Skeletal muscle satellite cell (primary cell): Measurements from ENCODE around the gene PCBP2.

Experiments used
- H3K27me3 ChIP-seq: 2 replicates; pipeline ENCODE4 v1.7.0; 2013; ENCODE audit warnings: low read length; ENCODE audit not compliant: control insufficient read depth, insufficient read depth
- H3K36me3 ChIP-seq: 2 replicates; pipeline ENCODE4 v1.7.0; 2013; ENCODE audit warnings: mild to moderate bottlenecking, control low read depth, low read length; ENCODE audit not compliant: insufficient read depth
- H3K4me1 ChIP-seq: 2 replicates; pipeline ENCODE4 v1.7.0; 2013; ENCODE audit warnings: low read length; ENCODE audit not compliant: control insufficient read depth, insufficient read depth
- H3K4me2 ChIP-seq: 2 replicates; pipeline ENCODE4 v1.7.0; 2013; ENCODE audit warnings: mild to moderate bottlenecking, low read length
- H3K4me3 ChIP-seq: 2 replicates; pipeline ENCODE4 v1.7.0; 2013; ENCODE audit warnings: low read length
- H3K9ac ChIP-seq: 2 replicates; pipeline ENCODE4 v1.7.0; 2013; ENCODE audit warnings: mild to moderate bottlenecking, low read depth, low read length, moderate library complexity
- H3K9me3 ChIP-seq: replicated peaks from 2 replicates; pipeline ENCODE4 v1.7.0; 2013; ENCODE audit warnings: mild to moderate bottlenecking, control low read depth, low read length

The PCBP2 gene

DNA sequence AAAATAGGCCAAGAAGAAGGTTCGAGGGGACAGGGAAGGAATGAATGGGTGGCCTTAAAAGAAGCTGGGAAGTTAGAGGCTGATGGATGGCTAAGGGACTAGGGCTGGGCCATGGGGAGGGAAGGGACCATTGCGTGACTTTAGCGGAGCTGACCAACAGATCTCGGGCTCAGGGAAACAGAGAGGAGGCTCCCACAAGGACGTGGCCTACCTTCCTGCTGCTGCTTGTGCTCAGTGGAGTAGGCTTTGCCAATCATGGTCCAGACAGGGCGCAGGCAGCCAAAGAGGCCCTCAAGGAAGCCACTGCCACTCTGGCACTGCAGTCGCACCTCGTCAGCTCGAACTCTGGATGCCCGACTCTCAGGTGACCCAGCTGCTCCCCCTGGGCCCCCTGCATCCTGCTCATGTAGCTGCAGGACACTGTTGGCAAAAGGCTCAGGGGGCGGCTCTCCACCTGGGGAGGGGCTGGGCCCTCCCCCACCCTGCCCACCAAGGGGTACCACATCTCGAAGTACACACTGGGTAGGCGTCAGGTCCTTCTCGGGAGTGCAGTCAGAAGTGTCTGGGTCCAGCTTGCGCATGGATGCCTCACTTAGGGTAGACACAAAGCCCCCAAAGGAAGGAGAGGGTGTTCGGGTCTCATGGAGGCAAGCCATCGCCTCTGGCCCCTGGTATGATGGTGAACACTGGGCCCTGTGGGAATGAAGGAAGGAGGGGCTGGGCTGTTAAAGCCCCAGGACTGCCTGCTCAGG lies 35.0 kb downstream of the PCBP2 start:
- Histone ChIP-seq H3K4me2 (no peak overlapping the region), H3K4me1 (peaks cover under 1% of the 10 kb centered on the region), H3K9me3 (no peaks in the 10 kb centered on the region), H3K9ac (no peak overlapping the region), H3K36me3 (peaks cover 46% of the 10 kb centered on the region), H3K4me3 (no peak overlapping the region), H3K27me3 (no peaks in the 10 kb centered on the region)

DNA sequence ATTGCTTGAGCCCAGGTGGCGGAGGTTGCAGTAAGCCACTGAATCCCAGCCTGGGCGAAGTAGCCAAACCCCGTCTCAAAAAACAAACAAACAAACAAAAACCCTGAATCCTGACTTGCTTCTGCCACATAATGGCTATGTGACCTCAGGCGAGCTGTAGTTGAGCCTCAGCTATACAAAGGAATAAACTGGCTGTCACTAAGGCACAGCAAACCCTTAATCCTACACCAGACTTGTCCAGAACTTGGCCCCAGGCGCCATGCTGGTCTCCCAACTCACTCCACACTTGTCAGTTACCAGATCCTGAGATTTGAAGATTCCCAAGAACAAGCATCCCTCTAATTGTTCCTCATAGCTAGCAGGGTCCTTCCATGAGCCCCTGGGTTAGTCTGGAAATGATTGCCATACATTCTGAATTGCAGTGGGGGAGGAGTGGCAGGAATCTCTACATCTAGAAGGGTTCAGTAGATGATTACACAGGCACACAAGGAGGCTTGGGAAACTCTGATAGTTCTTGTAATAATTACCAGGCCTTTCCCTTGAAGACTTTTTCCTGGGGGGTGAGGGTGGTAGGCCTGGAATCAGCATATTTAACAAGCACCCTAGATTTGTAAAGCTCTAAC lies 37.5 kb downstream of the PCBP2 start:
- Histone ChIP-seq H3K4me1 (peaks cover 14% of the 10 kb centered on the region), H3K9me3 (no peaks in the 10 kb centered on the region), H3K9ac (no peak overlapping the region), H3K36me3 (peaks cover 22% of the 10 kb centered on the region), H3K4me2 (no peak overlapping the region), H3K27me3 (no peaks in the 10 kb centered on the region), H3K4me3 (no peak overlapping the region)

DNA sequence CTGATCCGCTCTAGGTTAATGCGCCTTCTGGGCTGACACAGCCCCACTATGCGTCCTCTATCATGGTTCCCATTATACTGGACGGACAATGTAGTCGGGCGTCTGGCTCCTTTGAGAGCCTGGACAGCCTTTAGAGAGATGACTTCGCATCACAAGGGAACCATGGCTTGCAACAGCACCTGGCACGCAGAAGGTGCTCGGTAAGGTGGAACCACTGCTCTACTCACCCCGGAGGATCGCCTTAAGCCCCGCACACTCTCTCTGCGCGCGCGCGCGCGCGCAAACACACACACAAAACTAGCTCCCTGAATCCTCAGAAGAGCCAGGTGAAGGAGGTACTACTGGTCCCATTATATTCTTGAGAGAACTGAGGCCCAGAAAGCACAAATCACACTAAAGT lies 40.3 kb downstream of the PCBP2 start:
- Histone ChIP-seq H3K9me3 (no peaks in the 10 kb centered on the region), H3K4me3 (peak overlapping the region; percentile 69), H3K9ac (no peak overlapping the region), H3K27me3 (no peaks in the 10 kb centered on the region), H3K4me1 (peaks cover 27% of the 10 kb centered on the region), H3K4me2 (peak overlapping the region; percentile 81), H3K36me3 (peaks cover 5% of the 10 kb centered on the region)

DNA sequence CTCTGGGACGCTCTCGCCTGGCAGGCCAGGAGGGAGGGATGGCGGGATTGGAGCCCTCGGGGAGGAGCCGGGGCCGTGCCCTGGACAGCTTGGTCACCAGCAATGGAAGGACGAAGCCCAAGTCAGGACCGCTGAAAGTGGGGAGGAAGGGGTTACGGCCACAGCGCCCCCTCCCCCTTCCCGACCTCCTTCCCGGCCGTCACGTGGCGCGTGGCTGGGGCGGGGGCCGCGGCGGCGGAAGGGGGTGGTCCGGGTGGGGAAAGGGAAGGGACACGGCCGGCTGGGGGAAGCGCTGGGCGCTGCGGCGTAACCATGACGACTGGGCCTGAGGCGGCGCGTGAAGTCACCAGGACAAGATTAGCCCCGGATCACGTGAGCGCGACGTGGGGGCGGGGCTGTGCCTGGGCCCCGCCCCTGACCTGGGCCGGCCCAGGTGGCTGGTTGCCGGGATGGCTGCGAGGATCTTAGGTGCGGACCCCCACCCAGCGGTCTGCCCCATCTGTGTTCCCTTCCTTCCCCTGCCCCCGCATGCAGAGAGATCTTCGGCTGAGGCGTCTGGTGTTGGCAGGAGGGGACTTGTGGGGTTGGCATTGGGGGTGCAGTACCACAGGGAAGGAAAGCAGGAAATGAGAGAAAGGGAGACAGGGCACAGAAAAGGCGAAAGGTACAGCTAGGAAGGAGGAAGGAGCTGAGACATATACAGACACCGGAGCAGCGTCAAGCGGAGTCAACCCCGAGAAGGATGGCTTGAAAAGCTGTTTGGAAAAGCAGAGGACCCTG lies 41.1 kb downstream of the PCBP2 start:
- Histone ChIP-seq H3K9ac (peak overlapping the region; percentile 53), H3K4me3 (peak overlapping the region; percentile 69), H3K27me3 (no peaks in the 10 kb centered on the region), H3K4me1 (peaks cover 28% of the 10 kb centered on the region), H3K36me3 (no peaks in the 10 kb centered on the region), H3K9me3 (no peaks in the 10 kb centered on the region), H3K4me2 (peak overlapping the region; percentile 81)

DNA sequence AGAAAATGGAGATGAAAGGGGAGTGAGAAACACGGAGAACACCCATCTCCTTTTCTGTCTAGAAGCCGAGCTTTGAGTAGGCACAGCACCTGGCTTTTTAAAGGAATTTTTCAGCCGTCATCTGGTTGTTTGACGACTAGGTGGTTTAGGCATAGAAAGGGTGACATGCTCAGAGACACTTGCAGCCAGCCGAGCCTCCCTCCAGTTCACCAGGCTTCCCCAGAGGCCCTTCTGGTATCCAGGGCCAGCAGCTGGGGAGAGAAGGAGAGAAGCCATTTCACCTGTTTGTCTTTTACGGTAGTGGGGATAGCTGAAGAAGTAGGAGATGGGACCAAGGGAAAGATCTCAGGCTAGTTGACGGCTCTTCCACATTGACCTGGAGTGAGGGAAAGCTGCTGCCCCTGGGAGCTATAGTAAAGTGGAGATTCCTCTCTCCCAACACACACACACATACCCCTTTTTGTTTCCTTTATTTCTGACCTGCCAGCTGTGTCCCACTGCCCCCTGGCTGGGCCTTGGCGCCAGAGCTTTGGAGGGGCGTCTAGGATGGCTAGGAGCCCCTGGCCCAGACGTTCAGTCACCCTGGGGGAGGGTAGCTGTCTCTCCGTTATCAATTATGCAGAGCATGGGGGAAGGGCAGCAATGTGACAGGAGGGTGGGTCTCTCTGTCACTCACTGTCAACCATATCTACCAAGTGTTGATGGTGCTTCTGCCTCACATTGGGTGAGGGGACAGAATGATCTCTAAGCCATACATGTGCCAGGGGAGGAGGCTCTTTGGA lies 41.9 kb downstream of the PCBP2 start:
- Histone ChIP-seq H3K4me1 (peaks cover 35% of the 10 kb centered on the region), H3K9ac (peak overlapping the region; percentile 46), H3K9me3 (no peaks in the 10 kb centered on the region), H3K36me3 (no peaks in the 10 kb centered on the region), H3K4me2 (peak overlapping the region; percentile 81), H3K27me3 (no peaks in the 10 kb centered on the region), H3K4me3 (peak overlapping the region; percentile 69)

DNA sequence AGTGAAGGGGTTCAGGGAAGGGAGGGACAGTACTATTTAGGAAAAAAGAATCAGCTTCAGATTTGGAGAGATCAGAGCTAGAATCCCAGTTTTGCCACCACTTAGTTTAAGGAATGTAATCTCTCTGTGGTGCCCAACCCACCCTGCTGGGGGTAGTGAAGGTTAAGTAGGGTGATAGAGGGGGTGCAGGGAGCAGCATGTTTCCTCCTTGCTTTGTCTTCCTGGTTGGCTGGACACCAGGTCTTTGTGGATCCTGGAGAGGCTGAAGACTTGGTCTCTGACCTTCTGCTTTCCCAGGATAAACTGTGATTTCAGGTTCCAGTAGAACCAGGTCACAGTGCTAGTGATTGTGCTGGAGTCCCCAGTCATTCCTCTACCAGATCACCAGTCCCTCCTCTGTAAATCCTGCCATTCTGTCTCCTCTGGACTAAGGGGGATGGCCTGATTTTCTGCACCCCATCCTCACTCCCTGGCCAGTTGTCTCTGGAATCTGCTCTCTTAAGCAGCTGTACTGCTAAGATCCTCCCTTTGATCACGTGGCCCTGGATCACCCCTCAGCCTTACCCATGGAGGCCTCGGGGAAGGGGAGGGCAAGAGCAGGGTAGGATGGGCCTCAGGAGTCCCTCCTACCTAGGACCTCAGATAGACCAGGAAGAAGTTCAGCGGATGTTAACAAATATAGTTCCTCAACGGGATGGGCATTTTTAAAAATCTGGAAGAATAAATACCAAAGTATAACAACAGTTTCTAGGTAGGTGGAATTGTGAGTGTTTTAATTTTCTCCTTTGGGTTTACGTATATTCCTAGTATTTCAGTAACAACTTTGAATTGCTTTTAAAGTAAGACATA lies 44.2 kb downstream of the PCBP2 start:
- H3K9ac ChIP-seq, result peak overlapping the region; percentile 12
- no peaks in the 10 kb centered on the region for H3K36me3 ChIP-seq
- H3K4me3 ChIP-seq, result peak overlapping the region; percentile 17
- peak overlapping the region; percentile 62 for H3K4me2 ChIP-seq
- H3K27me3 ChIP-seq, result no peaks in the 10 kb centered on the region
- peaks cover 45% of the 10 kb centered on the region for H3K4me1 ChIP-seq
- H3K9me3 ChIP-seq, result no peaks in the 10 kb centered on the region

DNA sequence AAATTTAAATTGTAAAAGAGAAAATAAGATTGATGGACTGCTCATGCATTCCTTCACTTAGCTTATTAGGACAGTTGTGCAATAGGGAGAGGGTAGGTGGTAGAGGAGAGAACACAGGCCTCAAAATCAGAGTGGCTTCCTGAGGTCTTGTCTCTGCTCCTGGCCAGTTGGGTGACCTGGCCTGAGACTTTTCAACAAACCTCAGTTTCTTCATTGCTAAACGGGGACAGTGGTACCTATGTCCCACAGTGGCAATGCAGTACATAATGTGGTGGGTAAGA lies 44.8 kb downstream of the PCBP2 start:
- Histone ChIP-seq H3K9me3 (no peaks in the 10 kb centered on the region), H3K36me3 (no peaks in the 10 kb centered on the region), H3K4me3 (peak overlapping the region; percentile 17), H3K4me1 (peaks cover 49% of the 10 kb centered on the region), H3K27me3 (no peaks in the 10 kb centered on the region), H3K4me2 (peak overlapping the region; percentile 62), H3K9ac (peak overlapping the region; percentile 12)

DNA sequence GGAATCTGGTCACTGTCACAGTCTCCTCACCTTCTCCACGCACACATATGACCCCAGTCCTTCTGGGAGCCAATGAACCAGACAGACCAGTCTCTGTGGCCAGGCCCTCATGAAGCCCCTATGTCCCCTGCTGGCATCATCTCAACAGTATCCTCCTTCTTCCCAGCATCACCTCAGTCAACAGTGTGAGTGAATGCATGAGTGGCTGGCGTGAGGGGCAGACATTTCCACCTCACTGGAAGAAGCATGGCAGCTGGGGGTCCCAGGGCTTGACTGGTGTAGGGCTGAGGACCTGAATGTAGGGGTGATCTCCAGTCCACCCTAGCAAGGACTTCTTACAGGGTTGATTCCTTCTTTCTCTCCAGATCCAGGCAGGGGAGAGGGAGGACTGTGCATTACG lies 45.6 kb downstream of the PCBP2 start:
- Histone ChIP-seq H3K4me3 (no peak overlapping the region), H3K9ac (no peak overlapping the region), H3K27me3 (no peaks in the 10 kb centered on the region)

DNA sequence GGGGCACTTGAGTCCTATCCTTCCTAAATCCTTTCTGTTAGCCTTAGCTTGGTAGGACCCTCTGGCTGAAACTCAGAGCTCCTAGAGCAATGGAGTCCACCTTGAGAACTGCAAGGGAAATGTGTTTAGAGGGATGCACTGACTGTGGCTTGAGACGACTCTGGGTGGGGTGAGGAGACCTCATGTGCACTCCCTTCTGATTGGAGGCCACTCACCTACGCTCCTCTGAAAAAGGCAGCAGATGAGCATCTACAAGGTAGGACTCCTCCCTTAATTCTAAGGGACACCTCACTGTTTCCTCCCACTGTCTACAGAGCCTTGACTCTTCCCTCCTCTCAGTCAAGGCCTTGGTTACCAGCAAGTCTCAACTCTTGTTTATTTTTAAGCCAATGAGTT lies 46.3 kb downstream of the PCBP2 start:
- Histone ChIP-seq H3K27me3 (no peaks in the 10 kb centered on the region), H3K4me3 (peak overlapping the region; percentile 76), H3K4me2 (peak overlapping the region; percentile 86), H3K36me3 (no peaks in the 10 kb centered on the region), H3K9me3 (no peaks in the 10 kb centered on the region), H3K4me1 (peaks cover 47% of the 10 kb centered on the region), H3K9ac (no peak overlapping the region)

More for the DNA sequence above, 45.6 kb downstream of the PCBP2 start:
- no peaks in the 10 kb centered on the region for H3K9me3 ChIP-seq
- H3K4me2 ChIP-seq, result no peak overlapping the region
- H3K36me3 ChIP-seq, result no peaks in the 10 kb centered on the region
- peaks cover 51% of the 10 kb centered on the region for H3K4me1 ChIP-seq

DNA sequence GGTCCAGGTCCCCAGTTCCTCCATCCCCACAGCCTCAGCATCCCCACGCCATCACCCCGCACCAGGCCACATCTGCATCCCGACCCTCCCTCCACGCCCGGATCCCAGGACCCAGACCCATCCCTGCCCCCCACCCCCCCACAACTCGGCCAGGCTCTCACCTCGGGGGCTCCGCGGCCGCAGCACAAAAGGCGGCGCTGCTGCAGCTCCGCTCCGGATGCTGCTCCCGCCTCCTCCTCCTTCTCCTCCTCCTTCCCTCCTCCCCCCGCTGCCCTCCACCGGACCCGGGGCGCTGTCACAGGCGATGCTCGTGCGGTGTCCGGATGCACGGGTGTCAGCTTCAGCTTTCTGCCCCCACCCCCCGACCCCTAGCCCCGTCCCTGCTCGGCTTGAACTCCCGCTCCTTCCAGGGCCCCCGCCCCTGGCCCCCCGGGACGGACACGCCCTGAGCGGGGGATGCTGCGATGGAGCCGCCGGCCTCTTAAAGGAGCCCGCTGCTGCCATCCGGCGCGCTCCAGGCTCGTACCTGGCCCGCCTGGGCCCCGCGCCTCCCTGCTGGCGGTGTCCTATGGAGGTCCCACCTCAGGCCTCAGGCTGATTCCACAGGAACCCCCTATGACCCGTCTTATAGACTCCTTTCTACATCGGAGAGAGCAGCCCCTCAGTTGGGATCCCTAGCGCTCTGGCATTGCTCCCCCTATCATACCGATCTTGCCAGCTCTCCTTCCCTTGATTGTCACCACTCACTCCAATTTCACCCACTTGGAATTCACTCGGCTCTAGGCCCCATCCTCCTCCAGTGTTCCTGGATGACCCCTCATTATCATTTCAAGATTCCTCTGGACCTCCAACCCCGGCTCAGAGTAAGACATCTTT lies 47.6 kb downstream of the PCBP2 start, which contains the start of gene MAP3K12:
MAP3K12 (minus strand) TSS at position 193 of the 876 bp plus-strand sequence. CDS start 12,067 bp downstream, outside the sequence.
- Histone ChIP-seq H3K27me3 (no peaks in the 10 kb centered on the region), H3K9me3 (no peaks in the 10 kb centered on the region), H3K4me3 (peak within 1 kb of the TSS; percentile 76), H3K4me2 (peak within 1 kb of the TSS; percentile 96), H3K4me1 (peaks cover 42% of the 10 kb centered on the region), H3K9ac (peak within 1 kb of the TSS; percentile 90), H3K36me3 (peaks cover 8% of the 10 kb centered on the region)
